ENCODE results near the gene ADAMTS14.

Gene ADAMTS14

GRCh38 chr10:70771311-70772194 lies 99.2 kb downstream of the ADAMTS14 start:
- DNase-seq (ENCODE audit: low read depth, low spot score), result no peak

GRCh38 chr10:70772627-70773026 lies 100.3 kb downstream of the ADAMTS14 start:
- DNase-seq (ENCODE audit: low read depth, low spot score), result no peak

- DNase-seq (ENCODE audit: low read depth, low spot score), result no peak
Observed at GRCh38 chr10:70773461-70773860, 101.2 kb downstream of the ADAMTS14 start.

- no peak for DNase-seq (ENCODE audit: low read depth, low spot score)
Observed at GRCh38 chr10:70773965-70774809, 101.9 kb downstream of the ADAMTS14 start.

DNA sequence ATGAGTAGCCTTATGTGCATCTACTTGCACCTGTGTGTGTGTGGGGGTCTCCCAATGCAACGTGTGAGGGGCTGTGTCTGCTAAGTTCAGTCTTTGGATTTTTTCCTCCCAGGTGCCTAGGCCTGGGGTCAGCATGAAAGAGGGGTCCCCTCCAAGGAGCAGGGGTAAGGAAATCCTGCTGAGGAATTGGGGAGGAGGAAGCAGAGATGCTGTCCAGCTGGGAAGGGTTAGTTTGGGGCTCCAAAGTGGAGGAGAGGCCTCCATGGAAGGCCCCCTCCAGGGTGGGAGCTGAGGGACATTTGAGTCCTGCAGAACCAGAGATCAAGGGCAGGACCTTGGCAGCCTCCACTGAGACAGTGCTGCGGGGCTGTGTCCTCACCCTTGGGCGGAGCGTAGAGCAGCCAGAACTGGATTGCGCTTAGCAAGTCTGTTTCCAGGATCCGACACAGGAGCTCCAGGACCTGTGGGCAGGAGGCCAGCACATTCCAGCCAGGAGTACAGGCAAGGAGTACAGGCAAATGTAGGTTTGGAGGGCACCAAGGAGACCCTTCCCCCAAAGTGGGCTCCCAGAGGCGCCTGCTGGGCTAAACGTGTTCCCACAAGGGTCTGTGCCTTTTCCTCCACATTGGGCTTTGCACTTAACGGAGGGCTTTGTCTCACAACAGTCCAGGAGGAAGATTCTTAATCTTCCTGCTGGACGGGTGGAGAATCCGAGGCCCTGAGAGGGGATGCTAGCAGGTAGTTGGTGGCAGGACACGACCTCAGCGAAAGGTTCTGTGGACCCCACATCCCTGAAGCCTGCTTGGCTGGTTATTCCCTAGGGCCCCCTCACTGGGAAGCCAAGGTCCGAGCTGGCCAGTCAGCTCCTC lies 102.7 kb downstream of the ADAMTS14 start:
- no peak for DNase-seq (ENCODE audit: low read depth, low spot score)

DNA sequence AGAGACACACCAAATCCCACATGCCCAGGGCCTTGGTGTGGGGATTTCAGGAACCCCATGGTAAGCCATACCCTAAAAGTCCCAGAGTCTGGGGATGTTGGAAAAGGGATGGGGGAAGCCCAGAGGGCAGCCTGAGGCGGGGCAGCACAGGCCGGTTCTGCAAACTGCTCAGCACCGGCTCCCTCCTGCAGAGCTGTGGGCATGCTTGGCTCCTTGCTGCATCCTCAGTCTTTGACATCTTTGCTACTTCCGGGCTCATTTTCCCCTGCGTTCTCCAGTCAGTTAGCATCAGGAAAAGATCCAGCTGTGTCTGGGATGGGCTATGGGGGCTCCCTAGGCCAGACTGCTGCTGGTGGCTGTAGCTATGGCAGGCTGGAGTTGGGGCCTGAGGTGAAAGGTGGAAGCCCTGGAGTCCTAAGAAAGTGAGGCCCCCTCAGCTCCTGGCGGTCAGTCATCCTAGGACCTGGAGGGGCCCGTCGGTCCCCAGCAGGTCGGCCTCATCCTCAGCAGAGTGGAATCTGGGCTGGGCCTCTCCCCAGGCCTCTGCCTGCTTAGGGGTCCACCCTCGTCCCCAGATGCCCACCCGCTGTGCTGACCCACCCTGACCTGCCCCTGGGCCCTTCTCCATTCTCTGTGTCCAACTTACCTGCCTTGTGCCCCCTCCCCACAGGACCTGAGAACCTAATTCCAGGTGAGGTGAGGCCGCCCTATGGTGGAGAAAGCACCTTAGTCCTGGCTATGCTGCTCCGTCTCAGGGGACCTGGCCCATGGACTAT lies 103.6 kb downstream of the ADAMTS14 start:
- no peak for DNase-seq (ENCODE audit: low read depth, low spot score)

DNA sequence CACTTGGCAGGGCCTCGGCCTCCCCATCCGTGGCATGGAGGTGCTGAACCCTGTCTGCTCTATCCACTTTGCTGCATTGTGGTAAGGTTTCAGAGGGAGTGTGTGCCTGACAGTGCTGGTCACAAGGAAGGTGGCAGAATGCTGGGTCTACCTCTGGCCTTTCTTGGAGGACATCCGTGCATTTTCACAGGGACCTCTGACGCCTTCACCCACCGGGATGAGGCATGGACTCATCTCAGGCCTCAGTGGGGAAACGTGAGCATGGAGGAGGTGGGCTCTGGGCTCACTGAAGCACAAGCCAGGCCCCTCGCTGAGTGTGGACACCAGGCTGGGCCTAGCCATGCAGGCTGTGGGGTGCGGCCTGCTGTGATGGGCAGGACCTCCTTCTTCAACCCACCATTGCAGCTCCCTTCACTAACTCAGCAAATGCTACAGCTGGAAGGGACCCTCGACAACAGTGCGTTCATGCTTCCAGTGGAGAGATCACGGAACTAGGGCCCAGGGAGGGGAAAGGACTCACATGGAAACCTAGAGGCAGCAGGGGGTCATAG lies 104.2 kb downstream of the ADAMTS14 start:
- DNase-seq (ENCODE audit: low read depth, low spot score), result no peak

- DNase-seq (ENCODE audit: low read depth, low spot score), result no peak
Observed at GRCh38 chr10:70777063-70777875, 105.0 kb downstream of the ADAMTS14 start.

GRCh38 chr10:70778267-70778924 lies 106.1 kb downstream of the ADAMTS14 start:
- no peak for DNase-seq (ENCODE audit: low read depth, low spot score)

- no peak for DNase-seq (ENCODE audit: low read depth, low spot score)
Observed at GRCh38 chr10:70779088-70779487, 106.8 kb downstream of the ADAMTS14 start.

DNA sequence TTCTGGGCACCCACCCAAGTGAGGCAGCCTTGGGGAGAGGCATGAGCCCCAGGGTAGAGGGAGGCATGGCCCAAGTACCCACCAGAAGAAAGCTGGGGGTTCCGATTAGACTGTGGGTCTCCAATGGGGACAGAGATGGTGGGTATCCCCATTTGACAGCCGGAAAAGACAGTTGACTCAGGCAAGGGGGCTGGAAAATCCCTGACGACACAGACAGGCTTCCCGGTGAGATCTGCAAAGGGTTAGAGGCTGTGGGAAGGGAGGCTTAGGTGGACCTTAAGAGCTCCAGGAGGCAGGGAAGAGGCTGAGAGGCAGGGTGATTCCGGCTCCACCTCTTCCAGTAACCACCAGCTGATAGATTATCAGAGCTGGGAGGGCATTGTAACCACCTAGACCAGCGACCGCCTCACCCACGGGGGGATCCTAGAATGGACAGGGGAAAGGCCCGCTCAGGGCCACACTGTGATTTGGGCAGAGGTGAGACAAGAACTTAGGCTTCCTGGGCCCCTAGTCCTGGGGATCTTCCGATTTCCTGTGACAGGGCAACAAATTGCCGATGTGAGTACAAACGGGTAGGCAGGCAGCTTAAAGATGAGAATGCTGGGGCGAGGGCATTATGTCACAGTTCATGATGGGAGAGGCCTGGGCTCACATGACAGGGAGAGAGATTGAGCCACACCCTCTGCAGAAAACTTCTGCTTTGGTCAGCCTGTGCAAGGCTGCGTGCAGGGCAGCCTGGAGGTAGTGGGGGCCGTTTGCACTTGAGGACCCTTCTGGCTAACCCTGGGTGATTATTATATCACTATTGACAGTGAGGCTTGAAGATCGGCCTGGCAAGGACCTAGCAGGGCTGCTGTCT lies 107.4 kb downstream of the ADAMTS14 start:
- DNase-seq (ENCODE audit: low read depth, low spot score), result no peak

- DNase-seq (ENCODE audit: low read depth, low spot score), result no peak
Observed at GRCh38 chr10:70780370-70780760, 108.1 kb downstream of the ADAMTS14 start.

- no peak for DNase-seq (ENCODE audit: low read depth, low spot score)
Observed at GRCh38 chr10:70780772-70781171, 108.5 kb downstream of the ADAMTS14 start.

DNA sequence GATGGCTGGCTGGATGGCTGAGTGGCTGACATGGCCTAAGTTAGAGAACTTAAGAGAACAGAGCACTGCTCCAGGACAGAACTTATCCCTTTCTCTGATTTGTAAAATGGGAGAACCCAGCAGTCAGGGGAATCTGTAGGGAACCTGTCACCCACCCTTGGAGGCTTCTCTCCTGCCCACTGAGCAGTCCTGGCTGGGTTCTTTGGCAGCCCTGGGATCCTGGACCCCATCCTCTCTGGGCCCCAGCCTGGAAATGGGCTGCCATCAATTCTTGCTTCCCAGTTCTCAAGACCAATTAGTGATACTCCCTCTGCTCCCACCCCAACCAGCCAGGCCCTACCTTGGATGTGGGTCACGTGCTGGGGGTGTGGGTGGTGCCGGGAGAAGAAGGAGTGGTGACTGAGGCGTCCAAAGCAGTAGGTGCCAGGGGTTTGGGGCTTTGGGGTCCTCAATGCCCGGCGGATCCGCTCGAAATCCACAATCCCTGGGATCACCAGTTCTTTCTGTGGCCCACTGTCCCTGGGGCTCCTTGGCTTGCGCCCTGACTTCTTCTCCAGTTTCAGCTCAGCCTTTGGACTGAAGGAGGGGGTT lies 109.2 kb downstream of the ADAMTS14 start:
- DNase-seq (ENCODE audit: low read depth, low spot score), result no peak

- DNase-seq (ENCODE audit: low read depth, low spot score), result no peak
Observed at GRCh38 chr10:70782086-70782745, 109.9 kb downstream of the ADAMTS14 start.

DNA sequence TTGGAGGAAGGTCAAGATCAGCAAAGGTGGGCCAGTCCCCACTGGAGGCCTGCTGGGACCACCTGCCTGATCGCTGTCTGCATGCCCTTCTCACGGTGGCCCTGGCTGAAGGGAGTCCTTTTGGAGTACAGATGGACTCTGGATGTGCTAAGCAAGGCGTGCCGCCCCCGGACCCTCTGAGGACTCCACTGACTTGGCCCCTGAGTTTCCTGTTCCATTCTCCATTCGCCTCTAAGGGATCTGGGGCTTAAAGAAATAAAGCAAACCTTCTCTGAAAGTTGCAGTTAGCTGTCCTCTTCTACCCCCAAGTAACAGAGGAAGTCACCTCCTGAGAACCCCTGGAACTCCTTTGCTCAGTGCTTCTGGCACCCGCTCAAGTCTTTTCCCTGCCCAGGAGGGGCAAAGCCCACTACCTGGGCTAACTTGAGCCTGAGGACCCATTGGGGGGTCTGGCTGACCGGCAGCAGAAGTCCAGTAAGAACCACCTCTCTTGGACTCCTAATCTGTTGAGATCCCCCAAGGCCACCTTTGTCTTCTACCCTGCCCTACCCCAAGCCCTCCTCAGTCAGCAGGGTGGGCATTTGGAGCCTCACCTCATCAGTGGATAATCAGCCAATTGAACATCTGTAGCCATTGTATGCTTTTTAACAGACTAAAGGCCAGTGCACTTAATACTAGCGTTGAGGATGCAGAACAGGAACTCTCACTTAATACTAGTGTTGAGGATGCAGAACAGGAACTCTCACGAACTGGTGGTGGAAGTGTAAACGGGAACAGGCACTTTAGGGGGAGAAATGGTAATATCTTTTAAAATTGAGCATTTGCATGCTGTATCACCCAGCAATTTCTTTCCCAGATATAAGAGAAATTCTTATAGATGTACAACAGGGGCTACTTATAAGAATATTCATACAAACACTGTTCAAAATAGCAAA lies 110.7 kb downstream of the ADAMTS14 start:
- DNase-seq (ENCODE audit: low read depth, low spot score), result no peak
